HG02759 (cell line): ENCODE results near the gene DUXA.

ENCODE experiments used
- ATAC-seq: cut with Tn5 transposase; IDR thresholded peaks from one replicate; pipeline ENCODE4 v1.9.1; 2021; ENCODE audit warnings: mild to moderate bottlenecking, moderate library complexity; ENCODE audit not compliant: unreplicated experiment

DUXA gene

GRCh38 chr19:57106722-57107235, 60.5 kb downstream of the DUXA start:
- ATAC-seq = no peak

GRCh38 chr19:57105976-57106721, 61.1 kb downstream of the DUXA start:
- ATAC-seq = no peak
